Measurements from ENCODE around the gene CWC22. TPM values are rescaled to one million over a fixed set of nuclear protein-coding genes. Genes with fewer than 3 reads are reported as not detected.
"Not testable (repeated sequence)": the region's sequence is repeated elsewhere in the genome, so short reads cannot be mapped to it uniquely, and the experiment has no call there.

The CWC22 gene
- total RNA-seq, result 10 to 100 TPM; 14.9 to 20.3 (median 16.1) TPM
- 28.6 TPM for total RNA-seq (2013)

DNA sequence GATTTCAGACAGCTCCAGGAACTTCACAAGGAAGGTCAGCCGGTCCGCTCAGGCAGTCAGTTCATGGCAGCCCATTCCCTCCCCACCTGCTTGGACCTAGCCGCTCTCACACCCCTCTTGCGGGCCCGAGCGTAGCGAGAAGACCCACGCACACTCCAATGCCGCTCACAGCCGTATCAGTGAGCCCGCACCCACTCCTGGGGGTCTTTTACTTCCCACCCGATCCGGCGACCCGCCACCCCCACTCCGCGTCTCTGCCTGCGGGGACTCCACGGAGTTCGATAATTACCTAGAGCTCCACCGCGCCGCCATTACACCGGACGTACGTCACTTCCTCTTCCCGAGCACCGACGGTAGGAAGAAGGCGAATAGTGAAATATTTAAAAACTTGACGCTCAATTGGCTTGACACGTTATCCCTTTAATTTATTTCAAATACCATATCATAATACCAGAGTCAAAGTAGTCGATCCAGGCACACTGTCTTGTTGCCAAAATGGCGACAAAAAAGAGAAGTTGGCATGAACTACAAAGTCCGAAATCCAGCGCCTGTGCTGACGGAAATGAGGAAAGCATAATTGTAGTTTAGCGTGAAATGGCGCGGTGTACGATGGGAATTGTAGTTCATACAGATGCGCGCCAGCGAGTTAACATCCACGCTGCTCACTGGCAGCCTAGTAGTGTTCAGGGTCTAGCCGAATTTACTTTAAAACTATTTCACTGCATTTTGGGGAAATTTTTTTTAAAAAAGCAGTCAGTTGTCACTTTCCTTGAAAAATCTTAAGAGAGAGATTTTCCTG lies at the start of gene CWC22:
CWC22 (minus strand) TSS at position 517 of the 799 bp plus-strand sequence. CDS start 13,956 bp downstream, outside the sequence.
- Histone ChIP-seq H3K4me1 (ENCODE audit: control insufficient read depth, insufficient read depth, low read length) (peaks cover 7% of the 10 kb centered on the region), H3K27ac (ENCODE audit: low read length) (peak within 1 kb of the TSS; percentile 91), H3K4me3 (ENCODE audit: low read length) (peak within 1 kb of the TSS; percentile 93), H3K9me3 (ENCODE audit: control insufficient read depth, insufficient read depth, low read length) (no peaks in the 10 kb centered on the region), H3K27me3 (ENCODE audit: control insufficient read depth, insufficient read depth, low read length) (no peaks in the 10 kb centered on the region), H3K36me3 (ENCODE audit: control insufficient read depth, insufficient read depth, low read length) (no peaks in the 10 kb centered on the region)
- Mint-ChIP-seq H3K4me3 (peak within 1 kb of the TSS; percentile 99), H3K27me3 (ENCODE audit: low read depth in 2 of 2) (no peaks in the 10 kb centered on the region), H3K4me1 (peaks cover 41 to 45% of the 10 kb centered on the region in 2 donors), H3K36me3 (no peaks in the 10 kb centered on the region), H3K9me3 (no peaks in the 10 kb centered on the region), H3K27ac (peak within 1 kb of the TSS; percentile 100)
- intact Hi-C loops (cut with micrococcal nuclease), result loop anchor here (2.0 to 5.0 kb wide), 2 partner anchors 974 to 1530 kb away; partner anchors contain the start of genes FKBP7 and UBE2E3
- WGBS (ENCODE audit: insufficient coverage), result under 1% methylated on average over 46 of the region's 46 CpGs
- DNase-seq (peak; percentile 77 to 96), ATAC-seq (peak; percentile 93 to 96 (median 93))
- TF ChIP-seq, protein P1, sequence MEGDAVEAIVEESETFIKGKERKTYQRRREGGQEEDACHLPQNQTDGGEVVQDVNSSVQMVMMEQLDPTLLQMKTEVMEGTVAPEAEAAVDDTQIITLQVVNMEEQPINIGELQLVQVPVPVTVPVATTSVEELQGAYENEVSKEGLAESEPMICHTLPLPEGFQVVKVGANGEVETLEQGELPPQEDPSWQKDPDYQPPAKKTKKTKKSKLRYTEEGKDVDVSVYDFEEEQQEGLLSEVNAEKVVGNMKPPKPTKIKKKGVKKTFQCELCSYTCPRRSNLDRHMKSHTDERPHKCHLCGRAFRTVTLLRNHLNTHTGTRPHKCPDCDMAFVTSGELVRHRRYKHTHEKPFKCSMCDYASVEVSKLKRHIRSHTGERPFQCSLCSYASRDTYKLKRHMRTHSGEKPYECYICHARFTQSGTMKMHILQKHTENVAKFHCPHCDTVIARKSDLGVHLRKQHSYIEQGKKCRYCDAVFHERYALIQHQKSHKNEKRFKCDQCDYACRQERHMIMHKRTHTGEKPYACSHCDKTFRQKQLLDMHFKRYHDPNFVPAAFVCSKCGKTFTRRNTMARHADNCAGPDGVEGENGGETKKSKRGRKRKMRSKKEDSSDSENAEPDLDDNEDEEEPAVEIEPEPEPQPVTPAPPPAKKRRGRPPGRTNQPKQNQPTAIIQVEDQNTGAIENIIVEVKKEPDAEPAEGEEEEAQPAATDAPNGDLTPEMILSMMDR (IDR thresholded peaks at IDR 0.05), result no peak

GRCh38 chr2:180056367-180057118 lies 49.4 kb upstream of the CWC22 start:
- ATAC-seq, result no peak
- Histone ChIP-seq H3K4me1 (ENCODE audit: control insufficient read depth, insufficient read depth, low read length) (no peaks in the 10 kb centered on the region), H3K4me3 (ENCODE audit: low read length) (no peak overlapping the region), H3K9me3 (ENCODE audit: control insufficient read depth, insufficient read depth, low read length) (no peaks in the 10 kb centered on the region), H3K27me3 (ENCODE audit: control insufficient read depth, insufficient read depth, low read length) (no peaks in the 10 kb centered on the region), H3K36me3 (ENCODE audit: control insufficient read depth, insufficient read depth, low read length) (no peaks in the 10 kb centered on the region), H3K27ac (ENCODE audit: low read length) (no peak overlapping the region)
- peaks cover 0 to 9% of the 10 kb centered on the region in 2 donors for H3K27me3 Mint-ChIP-seq (ENCODE audit: low read depth in 2 of 2)
- H3K36me3 Mint-ChIP-seq, result no peaks in the 10 kb centered on the region
- no peak overlapping the region for H3K4me3 Mint-ChIP-seq
- DNase-seq, result no peak
- intact Hi-C loops (cut with micrococcal nuclease), result no loop called here
- H3K27ac Mint-ChIP-seq, result no peak overlapping the region
- TF ChIP-seq, protein P1 (IDR thresholded peaks at IDR 0.05), result no peak
- WGBS (ENCODE audit: insufficient coverage), result 89% methylated on average over 14 of the region's 15 CpGs
- H3K9me3 Mint-ChIP-seq, result peaks cover 0 to 2% of the 10 kb centered on the region in 2 donors
- no peaks in the 10 kb centered on the region for H3K4me1 Mint-ChIP-seq

GRCh38 chr2:180054576-180054975 lies 47.5 kb upstream of the CWC22 start:
- H3K4me1 ChIP-seq (ENCODE audit: control insufficient read depth, insufficient read depth, low read length); H3K27me3 ChIP-seq (ENCODE audit: control insufficient read depth, insufficient read depth, low read length); H3K4me3 ChIP-seq (ENCODE audit: low read length); ATAC-seq; H3K4me1 Mint-ChIP-seq; H3K27ac ChIP-seq (ENCODE audit: low read length); intact Hi-C loops (cut with micrococcal nuclease); H3K27ac Mint-ChIP-seq; H3K9me3 ChIP-seq (ENCODE audit: control insufficient read depth, insufficient read depth, low read length); DNase-seq; H3K36me3 ChIP-seq (ENCODE audit: control insufficient read depth, insufficient read depth, low read length); H3K9me3 Mint-ChIP-seq; H3K4me3 Mint-ChIP-seq; H3K36me3 Mint-ChIP-seq: not testable (repeated sequence)
- WGBS (ENCODE audit: insufficient coverage), result 56% methylated on average over 1 of the region's 1 CpG
- H3K27me3 Mint-ChIP-seq (ENCODE audit: low read depth in 2 of 2), result peaks cover 0 to 14% of the 10 kb centered on the region in 2 donors

- Histone ChIP-seq H3K36me3 (ENCODE audit: control insufficient read depth, insufficient read depth, low read length) (no peaks in the 10 kb centered on the region), H3K4me3 (ENCODE audit: low read length) (no peak overlapping the region), H3K9me3 (ENCODE audit: control insufficient read depth, insufficient read depth, low read length) (no peaks in the 10 kb centered on the region), H3K27ac (ENCODE audit: low read length) (no peak overlapping the region), H3K27me3 (ENCODE audit: control insufficient read depth, insufficient read depth, low read length) (no peaks in the 10 kb centered on the region), H3K4me1 (ENCODE audit: control insufficient read depth, insufficient read depth, low read length) (no peaks in the 10 kb centered on the region)
- Mint-ChIP-seq H3K9me3 (no peaks in the 10 kb centered on the region), H3K36me3 (no peaks in the 10 kb centered on the region), H3K27ac (no peak overlapping the region), H3K4me1 (no peaks in the 10 kb centered on the region), H3K4me3 (no peak overlapping the region), H3K27me3 (ENCODE audit: low read depth in 2 of 2) (peaks cover 0 to 9% of the 10 kb centered on the region in 2 donors)
- DNase-seq (no peak), ATAC-seq (no peak)
- TF ChIP-seq, protein P1 (IDR thresholded peaks at IDR 0.05), result no peak
- intact Hi-C loops (cut with micrococcal nuclease), result no loop called here
- WGBS (ENCODE audit: insufficient coverage), result 64% methylated on average over 3 of the region's 3 CpGs
These were observed 43.1 kb upstream of the CWC22 start for GRCh38 chr2:180050246-180050645.

Data from natural killer cell (primary cell).